Measurements from ENCODE around the gene TPRG1. TPM values are rescaled to one million over a fixed set of nuclear protein-coding genes. Genes with fewer than 3 reads are reported as not detected.

The TPRG1 gene
- total and polyA plus RNA-seq, 2 of the 8 experiments (the other 6 are each of a cell fraction or from before 2014, with no cell fraction given) = 0.37 to 0.47 TPM

- Histone ChIP-seq H3K18ac (ENCODE audit: extremely low read depth, low read length) (no peak overlapping the region), H3K9ac (replicated peaks in 1 of 4; ENCODE audit: extremely low read depth in 1 of 4, low read depth in 3 of 4, low read length in 3 of 4) (no peak overlapping the region), H3K27me3 (replicated peaks in 1 of 4; ENCODE audit: control insufficient read depth in 3 of 4, extremely low read depth in 1 of 4, insufficient read depth in 3 of 4, low read length in 3 of 4) (no peaks in the 10 kb centered on the region), H2BK15ac (ENCODE audit: low read length) (no peak overlapping the region), H3K4me1 (replicated peaks in 1 of 4; ENCODE audit: control insufficient read depth in 3 of 4, insufficient read depth in 4 of 4, low read length in 3 of 4) (no peaks in the 10 kb centered on the region), H3K23me2 (ENCODE audit: low read depth, low read length) (no peaks in the 10 kb centered on the region), H2BK120ac (replicated peaks; ENCODE audit: low read depth, low read length) (no peak overlapping the region), H3K23ac (ENCODE audit: insufficient read length) (no peak overlapping the region), H3K4me2 (ENCODE audit: insufficient read depth in 1 of 2, low read depth in 2 of 2, low read length in 2 of 2) (no peak overlapping the region), H3K79me1 (ENCODE audit: low read depth, low read length) (no peaks in the 10 kb centered on the region), H4K20me1 (replicated peaks in 1 of 2; ENCODE audit: control insufficient read depth in 1 of 2, insufficient read depth in 2 of 2, low read length in 2 of 2) (no peaks in the 10 kb centered on the region), H3K4me3 (ENCODE audit: extremely low read depth in 1 of 4, insufficient read depth in 2 of 4, low read depth in 3 of 4, low read length in 4 of 4) (no peak overlapping the region), H2BK20ac (ENCODE audit: low read length) (no peak overlapping the region), H3K14ac (ENCODE audit: insufficient read length) (no peak overlapping the region), H3K9me3 (ENCODE audit: insufficient read depth in 2 of 2, low read depth in 1 of 2, low read length in 1 of 2) (no peaks in the 10 kb centered on the region), H2AK5ac (ENCODE audit: low read depth, low read length) (no peak overlapping the region), H3K79me2 (ENCODE audit: control insufficient read depth in 1 of 2, insufficient read depth in 2 of 2, low read length in 2 of 2) (no peaks in the 10 kb centered on the region), H2BK12ac (ENCODE audit: low read depth, low read length) (no peak overlapping the region), H2AFZ (ENCODE audit: low read length) (peak overlapping the region; percentile 26; the same call in 1 of the 2 replicates), H4K8ac (ENCODE audit: extremely low read depth, insufficient read depth, low read length) (no peak overlapping the region), H3K4ac (replicated peaks; ENCODE audit: insufficient read length, low read depth, low read length) (no peak overlapping the region), H2BK5ac (ENCODE audit: low read depth, low read length) (no peak overlapping the region), H3K27ac (ENCODE audit: low read depth, low read length) (no peak overlapping the region), H4K5ac (ENCODE audit: insufficient read length, low read depth, low read length) (no peak overlapping the region), H3K36me3 (ENCODE audit: control insufficient read depth in 2 of 4, insufficient read depth in 4 of 4, low read length in 3 of 4) (no peaks in the 10 kb centered on the region), H3K56ac (replicated peaks; ENCODE audit: insufficient read length, low read depth, low read length) (no peak overlapping the region), H4K91ac (replicated peaks; ENCODE audit: insufficient read length, low read length) (no peak overlapping the region)
- 99% methylated on average over 5 of the region's 5 CpGs; no CpG with 5 or more reads in 1 of the 2 experiments for WGBS, 2 experiments (ENCODE audit: extremely low coverage in 1 of 2, insufficient coverage in 1 of 2, insufficient read length in 1 of 2, insufficient replicate concordance in 2 of 2, low coverage in 1 of 2, low lambda C conversion rate in 2 of 2, missing lambda C conversion rate in 1 of 2)
- FAIRE-seq = no peak
- no peak for DNase-seq (ENCODE audit: low read depth in 1 of 2, low spot score in 2 of 2)
- ChIA-PET CTCF (ENCODE audit: partially characterized antibody) (interaction anchor here (0.6 to 1.9 kb wide), 10 partner anchors 8 to 949 kb away, joined by 3 to 9 read pairs (median 4); no protein-coding TSS in a partner anchor), POLR2A (ENCODE audit: partially characterized antibody) (no interaction called here)
- no peak for TF ChIP-seq NRF1 (IDR thresholded peaks at IDR 0.05; ENCODE audit: low read depth, low read length)
- TF ChIP-seq SP1 (IDR thresholded peaks at IDR 0.05; ENCODE audit: low read depth, low read length) = no peak
- TF ChIP-seq KDM4A (IDR thresholded peaks at IDR 0.05; ENCODE audit: low read depth, low read length, severe bottlenecking) = no peak
- no peak for TF ChIP-seq RNF2 (IDR thresholded peaks at IDR 0.05; ENCODE audit: borderline replicate concordance, low read depth, low read length, missing control alignments, poor library complexity, severe bottlenecking)
- no peak for TF ChIP-seq SUZ12 (IDR thresholded peaks at IDR 0.05; ENCODE audit: low read length)
- TF ChIP-seq ATF2 (IDR thresholded peaks at IDR 0.05; ENCODE audit: low read length) = no peak
- no peak for TF ChIP-seq CTCF (IDR thresholded peaks at IDR 0.05; ENCODE audit: control extremely low read depth in 1 of 3, insufficient read depth in 1 of 3, low read depth in 1 of 3, low read length in 3 of 3)
- TF ChIP-seq ASH2L (IDR thresholded peaks at IDR 0.05; ENCODE audit: low read length) = no peak
These were observed 104.9 kb downstream of the TPRG1 start for GRCh38 chr3:189276444-189277219.

Data from H1 (cell line).